Gastrocnemius medialis (tissue), 4 donors: ENCODE data around the gene OR4N2.
"Not testable (repeated sequence)": the region's sequence is repeated elsewhere in the genome, so short reads cannot be mapped to it uniquely, and the experiment has no call there.

ENCODE experiments used
- CTCF ChIP-seq, 5 experiments: fragments of 450-650 bp in 3 of 5; fragments of 200-600 bp in 2 of 5; sonication (generic) in 2 of 5; IDR thresholded peaks in 4 of 5; conservative IDR thresholded peaks in 1 of 5; 1 replicate in 4 of 5; 2 replicates in 1 of 5; pipeline ENCODE4 v1.5.1; 2016 to 2019; ENCODE audit warnings: antibody characterized with exemption in 5 of 5, mild to moderate bottlenecking in 3 of 5, moderate library complexity in 3 of 5
- POLR2A ChIP-seq, 2 donors: fragments of 450-650 bp; IDR thresholded peaks; one replicate each; pipeline ENCODE4 v1.6.1; 2017; ENCODE audit warnings: antibody characterized with exemption in 2 of 2, mild to moderate bottlenecking in 2 of 2, moderate library complexity in 2 of 2

GRCh38 chr14:19787318-19787717 is 16.3 kb upstream of the OR4N2 start:
- TF ChIP-seq POLR2A (IDR thresholded peaks at IDR 0.05); CTCF (IDR thresholded peaks at IDR 0.05 in 4 of 5, conservative IDR thresholded peaks at IDR 0.05 in 1 of 5): not testable (repeated sequence)
